ENCODE results near the gene CCM2. TPM values are rescaled to one million over a fixed set of nuclear protein-coding genes. Genes with fewer than 3 reads are reported as not detected.

CCM2 gene
- total RNA-seq, 1 donor from 2014 or later: 89.0 TPM

- no peaks in the 10 kb centered on the region for H3K9me3 Mint-ChIP-seq
- POLR2A ChIA-PET: no interaction called here
- no peak for DNase-seq
- H3K4me1 Mint-ChIP-seq: peaks cover 63% of the 10 kb centered on the region
- no peaks in the 10 kb centered on the region for H3K27me3 Mint-ChIP-seq
- CTCF ChIA-PET: no interaction called here
- H3K4me3 Mint-ChIP-seq: no peak overlapping the region
- H3K36me3 Mint-ChIP-seq (ENCODE audit: low read depth): peaks cover 62% of the 10 kb centered on the region
- intact Hi-C loops (cut with micrococcal nuclease): loop anchor here (2.0 kb wide), 1 partner anchor 31 kb away; no protein-coding TSS in a partner anchor
- no peak overlapping the region for H3K27ac Mint-ChIP-seq
- TF ChIP-seq CTCF (IDR thresholded peaks at IDR 0.05): no peak
- ATAC-seq (ENCODE audit: low read depth): no peak
These were observed 57.9 kb downstream of the CCM2 start for GRCh38 chr7:45057878-45058277.

DNA sequence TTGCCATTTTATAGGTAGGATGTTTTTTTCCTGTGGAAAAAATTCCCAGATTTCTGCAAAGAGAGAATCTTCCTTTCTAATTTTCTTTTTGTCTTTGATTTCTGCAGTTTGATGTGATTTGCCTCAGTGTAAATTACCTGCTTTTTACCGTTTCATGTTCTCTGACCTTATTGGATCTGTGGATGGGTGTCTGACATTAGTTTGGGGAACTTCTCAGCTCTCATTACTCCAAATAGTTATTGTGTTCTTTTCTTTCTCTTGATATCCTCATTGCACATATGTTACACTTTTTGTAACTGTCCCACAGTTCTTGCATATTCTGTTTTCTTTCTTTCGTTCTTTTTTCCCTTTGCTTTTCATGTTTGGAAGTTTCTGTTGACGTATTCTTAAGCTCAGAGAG lies 60.3 kb downstream of the CCM2 start:
- intact Hi-C loops (cut with micrococcal nuclease): loop anchor here (5.0 kb wide), 2 partner anchors 52 to 58 kb away; partner anchors contain the start of genes CCM2 and TBRG4
- peaks cover 64% of the 10 kb centered on the region for H3K36me3 Mint-ChIP-seq (ENCODE audit: low read depth)
- ATAC-seq (ENCODE audit: low read depth) (no peak), DNase-seq (no peak)
- H3K27me3 Mint-ChIP-seq: no peaks in the 10 kb centered on the region
- peaks cover 64% of the 10 kb centered on the region for H3K4me1 Mint-ChIP-seq
- TF ChIP-seq CTCF (IDR thresholded peaks at IDR 0.05): no peak
- H3K4me3 Mint-ChIP-seq: no peak overlapping the region
- ChIA-PET CTCF (no interaction called here), POLR2A (no interaction called here)
- H3K27ac Mint-ChIP-seq: peak overlapping the region; percentile 47
- H3K9me3 Mint-ChIP-seq: no peaks in the 10 kb centered on the region

GRCh38 chr7:45061352-45061751 lies 61.4 kb downstream of the CCM2 start:
- CTCF ChIA-PET: no interaction called here
- Mint-ChIP-seq H3K4me3 (no peak overlapping the region), H3K4me1 (peaks cover 61% of the 10 kb centered on the region), H3K9me3 (no peaks in the 10 kb centered on the region), H3K36me3 (ENCODE audit: low read depth) (peaks cover 68% of the 10 kb centered on the region), H3K27me3 (no peaks in the 10 kb centered on the region), H3K27ac (peak overlapping the region; percentile 64)
- intact Hi-C loops (cut with micrococcal nuclease): loop anchor here (5.0 kb wide), 2 partner anchors 51 to 59 kb away; partner anchors contain the start of genes CCM2 and TBRG4
- no peak for DNase-seq
- TF ChIP-seq CTCF (IDR thresholded peaks at IDR 0.05): no peak
- POLR2A ChIA-PET: interaction anchor here (0.7 to 1.3 kb wide), 4 partner anchors 25 to 83 kb away, joined by 3 to 7 read pairs (median 5); partner anchors contain the start of genes MYO1G and TBRG4
- ATAC-seq (ENCODE audit: low read depth): no peak

- intact Hi-C loops (cut with micrococcal nuclease): loop anchor here (5.0 kb wide), 2 partner anchors 50 to 60 kb away; partner anchors contain the start of genes CCM2 and TBRG4
- DNase-seq (no peak), ATAC-seq (ENCODE audit: low read depth) (no peak)
- no peak for TF ChIP-seq CTCF (IDR thresholded peaks at IDR 0.05)
- Mint-ChIP-seq H3K9me3 (no peaks in the 10 kb centered on the region), H3K4me1 (peaks cover 61% of the 10 kb centered on the region), H3K4me3 (no peak overlapping the region), H3K36me3 (ENCODE audit: low read depth) (peaks cover 71% of the 10 kb centered on the region), H3K27ac (peak overlapping the region; percentile 64), H3K27me3 (no peaks in the 10 kb centered on the region)
- ChIA-PET CTCF (no interaction called here), POLR2A (interaction anchor here (0.7 to 1.4 kb wide), 5 partner anchors 25 to 83 kb away, joined by 3 to 7 read pairs (median 4); partner anchors contain the start of genes MYO1G and TBRG4)
These were observed 61.9 kb downstream of the CCM2 start for GRCh38 chr7:45061806-45062425.

GRCh38 chr7:45064047-45064725 lies 64.2 kb downstream of the CCM2 start:
- ChIA-PET CTCF (no interaction called here), POLR2A (no interaction called here)
- Mint-ChIP-seq H3K4me1 (peaks cover 55% of the 10 kb centered on the region), H3K27me3 (no peaks in the 10 kb centered on the region), H3K4me3 (no peak overlapping the region), H3K27ac (peak overlapping the region; percentile 32), H3K9me3 (no peaks in the 10 kb centered on the region), H3K36me3 (ENCODE audit: low read depth) (peaks cover 82% of the 10 kb centered on the region)
- intact Hi-C loops (cut with micrococcal nuclease): loop anchor here (5.0 kb wide), 2 partner anchors 48 to 62 kb away; partner anchors contain the start of genes CCM2 and TBRG4
- ATAC-seq (ENCODE audit: low read depth) (no peak), DNase-seq (no peak)
- TF ChIP-seq CTCF (IDR thresholded peaks at IDR 0.05): no peak

All from activated B cell treated with CpG ODN at 0.5 μM for 24 hours (primary cell).